KG1 (cell line): ENCODE measurements around the gene CDH11.

Source experiments
- DNase-seq: peaks from one replicate; lab custom pipeline; 2025; lab: John Stamatoyannopoulos, UW

CDH11 gene

DNA sequence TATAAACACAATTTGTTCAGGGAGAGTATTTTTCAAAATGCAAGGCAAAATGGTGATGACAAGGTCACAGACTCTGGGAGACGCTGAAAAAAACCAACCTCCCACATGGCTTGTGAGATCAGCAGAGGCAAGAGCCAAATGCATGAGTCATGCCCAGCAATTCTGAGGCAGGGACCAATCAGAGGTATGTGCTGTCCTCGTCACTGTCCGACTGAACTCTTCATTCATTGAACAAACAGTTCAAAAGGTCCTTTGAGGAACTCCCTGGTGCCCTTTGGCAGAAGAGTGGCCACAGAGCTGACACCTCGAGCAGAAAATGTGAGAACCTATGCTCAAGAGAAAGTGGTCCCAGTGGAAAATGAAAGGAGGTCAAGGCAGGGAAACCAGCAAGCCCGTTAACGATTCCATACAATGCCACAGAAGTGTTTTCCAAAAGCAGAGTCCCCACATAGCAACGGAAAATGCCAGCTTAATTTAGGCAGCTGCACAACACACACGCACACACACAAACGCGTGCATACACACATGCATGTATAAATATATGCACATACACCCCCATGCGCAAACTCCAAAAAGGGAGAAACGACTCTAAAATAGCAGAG lies 50.9 kb downstream of the CDH11 start:
- DNase-seq = no peak

DNA sequence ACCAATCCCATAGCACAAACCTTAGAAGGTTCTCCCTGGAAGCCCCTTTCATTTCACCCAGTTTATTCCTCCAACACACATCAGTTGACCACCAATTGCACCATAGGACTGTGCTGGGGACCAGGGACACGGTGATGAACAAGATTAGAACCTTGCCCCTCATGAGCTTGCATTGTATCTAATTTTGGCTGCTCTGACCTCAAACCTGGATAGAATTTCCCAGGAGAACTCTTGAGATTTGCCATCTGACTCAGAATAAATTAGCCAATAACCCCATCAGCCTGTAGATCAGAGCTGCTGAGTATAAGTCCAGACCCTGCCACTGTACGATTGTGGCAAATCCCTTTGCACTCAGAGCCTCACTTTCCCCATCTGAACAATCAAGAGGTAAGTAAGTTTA lies 52.1 kb downstream of the CDH11 start:
- no peak for DNase-seq

DNA sequence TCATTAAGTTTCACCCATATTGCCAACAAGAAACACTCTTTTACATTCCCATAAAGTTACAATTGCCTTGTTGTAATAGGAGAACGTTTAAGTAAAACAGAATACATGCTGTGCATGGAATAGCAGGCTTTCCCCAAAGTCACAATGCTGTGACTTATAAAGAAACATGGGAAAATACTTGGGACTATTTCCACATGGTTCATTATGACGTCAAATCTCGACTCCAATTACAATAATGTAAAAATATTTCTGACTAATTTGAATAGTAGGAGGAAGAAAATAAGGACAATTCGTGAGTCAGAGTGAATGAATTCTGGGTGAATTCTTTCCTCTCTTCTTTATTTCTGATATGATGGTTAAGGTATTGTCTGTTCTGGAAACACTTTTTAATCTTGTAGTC lies 52.8 kb downstream of the CDH11 start:
- DNase-seq = no peak

DNA sequence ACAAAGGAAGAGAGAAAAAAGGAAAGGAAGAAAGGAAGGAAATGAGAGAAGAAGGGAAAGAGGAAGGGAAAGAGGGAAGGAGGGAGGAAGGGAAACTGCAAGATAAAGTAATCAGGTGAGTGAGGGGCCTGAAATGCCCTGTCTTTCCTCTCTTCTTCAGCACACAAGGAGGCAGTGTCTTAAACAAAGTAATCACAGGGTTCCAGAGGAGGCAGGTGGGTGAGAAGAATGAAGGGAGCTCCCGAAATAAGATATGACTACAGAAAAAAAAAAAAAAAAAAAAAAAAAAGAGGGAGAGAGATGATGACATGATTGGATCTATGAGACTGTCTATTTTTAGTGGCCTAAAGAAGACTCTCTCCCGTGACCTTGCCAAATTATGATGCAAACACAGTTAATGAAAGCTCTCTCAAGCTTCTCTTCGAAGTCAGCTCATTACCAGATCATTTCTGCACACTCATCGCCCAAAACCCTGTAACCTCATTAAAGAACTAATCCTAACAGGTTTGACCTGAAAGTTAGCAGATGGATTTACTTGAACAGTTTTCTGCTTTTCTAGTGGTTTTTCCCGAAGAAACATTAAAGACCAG lies 53.6 kb downstream of the CDH11 start:
- no peak for DNase-seq

DNA sequence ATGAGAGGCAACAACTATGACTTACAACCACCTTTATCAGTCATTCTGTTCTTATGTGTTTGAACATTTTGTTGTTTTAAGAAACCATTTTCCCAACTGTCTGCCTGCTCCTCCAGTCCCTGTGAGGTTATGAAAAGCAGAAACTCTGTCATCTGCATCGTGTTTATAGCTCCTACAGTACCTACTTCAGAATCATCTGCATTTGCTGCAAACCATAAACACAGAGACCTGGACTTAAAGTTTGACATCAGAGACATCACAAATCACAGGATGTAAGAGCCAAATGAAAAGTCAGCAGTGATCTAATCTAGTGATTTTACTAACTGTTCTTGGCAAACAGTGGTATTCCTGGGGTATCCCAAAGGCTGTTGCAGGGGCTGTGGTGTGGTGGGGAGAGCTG lies 55.2 kb downstream of the CDH11 start:
- DNase-seq = no peak

DNA sequence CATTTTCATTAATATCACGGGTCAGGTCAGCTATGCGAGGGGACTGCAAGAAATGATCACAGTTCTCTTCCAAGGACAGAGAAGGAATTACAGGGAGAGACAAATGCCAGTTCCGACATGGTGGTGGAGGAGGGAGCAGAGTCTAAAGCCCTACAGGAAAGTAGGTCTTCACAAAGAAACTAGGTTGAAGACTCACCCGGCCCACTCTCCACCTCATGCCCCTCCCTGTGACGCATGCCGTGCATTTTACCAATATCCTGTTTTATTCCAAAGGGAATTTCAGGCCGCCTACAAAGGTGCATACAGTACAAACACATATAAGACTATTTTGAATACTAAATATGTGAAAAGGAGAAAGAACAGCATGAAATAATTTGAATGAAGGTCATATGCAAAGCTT lies 56.8 kb downstream of the CDH11 start:
- DNase-seq = no peak

DNA sequence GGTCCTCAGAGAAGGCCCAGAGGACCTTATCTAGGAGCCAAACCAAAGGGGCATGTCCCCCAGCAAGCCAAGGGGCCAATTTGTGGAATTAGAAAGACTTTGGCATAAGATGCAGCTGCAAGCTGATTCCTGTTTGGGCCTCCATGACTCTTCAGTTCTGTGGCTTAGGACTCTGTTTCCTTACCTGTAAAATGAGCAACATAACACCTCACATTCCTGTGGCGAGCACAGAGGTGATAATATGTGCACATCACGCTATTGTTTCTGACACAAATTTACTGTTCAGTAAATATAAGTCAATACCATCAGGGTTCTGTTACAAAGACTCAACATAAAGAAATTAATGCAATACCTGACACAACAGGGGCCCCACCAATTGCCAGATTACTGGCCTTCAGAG lies 57.7 kb downstream of the CDH11 start:
- no peak for DNase-seq

DNA sequence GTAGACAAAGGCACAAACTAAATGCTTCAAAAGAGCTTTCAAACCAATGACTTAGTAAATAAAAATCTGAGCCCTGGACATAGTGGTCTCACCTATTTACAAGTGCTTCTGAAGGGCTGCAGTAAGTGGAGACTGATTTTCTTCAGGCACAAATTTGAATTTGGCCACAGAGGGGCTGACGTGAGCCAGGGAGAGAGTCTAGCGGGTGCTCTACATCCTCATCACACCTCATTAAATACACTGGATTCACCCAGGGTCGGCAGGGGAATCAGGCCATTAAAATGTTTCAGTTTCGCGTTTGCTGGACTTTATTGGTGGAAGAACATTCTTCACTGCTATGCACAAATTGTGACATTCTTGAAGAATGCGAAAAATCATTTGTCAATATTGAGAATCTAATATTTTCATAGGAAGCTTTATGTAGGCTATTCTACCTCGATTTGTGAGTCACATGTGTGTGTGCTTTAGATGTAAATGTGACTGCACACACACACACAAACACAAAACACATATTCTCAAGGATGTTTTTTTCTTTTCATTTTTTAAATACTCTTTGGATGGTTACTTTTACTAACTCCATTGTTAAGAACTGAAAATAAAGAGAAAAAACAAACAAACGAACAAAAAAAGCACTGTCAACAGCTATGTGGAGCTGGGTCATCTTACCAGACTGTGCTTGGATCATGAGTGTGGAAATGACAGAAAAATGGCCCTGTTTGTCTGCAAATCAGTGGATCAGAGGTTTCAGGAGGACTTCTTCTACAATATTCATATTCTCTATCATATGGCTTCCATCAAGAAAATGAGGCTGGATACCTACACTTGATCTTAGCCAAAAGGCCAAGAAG lies 58.9 kb downstream of the CDH11 start:
- DNase-seq = no peak

DNA sequence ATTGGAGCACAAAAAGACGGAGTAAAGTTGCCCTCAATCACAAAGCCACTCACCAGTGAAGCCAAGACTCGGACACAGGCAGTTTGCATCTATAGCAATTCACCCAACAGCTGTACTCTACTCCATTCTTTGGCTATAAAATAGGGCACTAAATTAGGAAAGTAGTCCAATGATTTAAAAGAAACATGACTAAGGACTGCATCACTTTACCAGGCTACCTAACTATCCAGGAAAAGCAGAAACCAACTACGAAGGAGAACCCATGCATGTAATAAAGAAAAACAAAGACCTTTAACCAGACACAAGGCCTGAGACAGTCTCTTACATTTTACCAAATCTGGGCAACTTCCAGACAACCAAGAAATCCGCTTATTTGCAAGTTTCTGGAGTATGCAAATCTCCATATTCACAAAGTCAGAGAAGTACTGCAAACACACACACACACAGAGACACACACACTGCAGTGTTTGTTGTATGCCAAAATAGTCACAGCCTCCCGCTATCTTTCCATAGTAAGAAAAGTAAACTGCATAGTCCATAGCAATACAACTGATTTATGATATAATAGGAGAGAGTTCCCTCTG lies 59.8 kb downstream of the CDH11 start:
- DNase-seq = no peak

DNA sequence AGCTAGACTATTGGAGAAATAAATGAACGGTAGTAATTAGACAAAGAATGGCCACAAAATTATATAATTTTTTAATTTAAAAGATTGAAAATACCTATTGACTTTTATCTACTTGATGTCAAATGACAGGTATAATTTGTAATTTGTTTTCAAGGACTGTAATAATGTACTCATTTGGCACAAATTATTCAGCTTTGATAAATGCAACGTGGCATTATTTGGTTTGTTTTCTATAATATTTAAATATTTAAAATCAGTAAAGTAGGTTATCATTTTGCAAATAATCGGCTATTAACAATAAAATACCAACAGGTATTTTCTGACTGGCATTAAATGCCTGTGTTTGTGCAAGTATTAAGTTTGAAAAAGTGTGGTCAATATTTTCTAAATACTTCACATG lies 60.6 kb downstream of the CDH11 start:
- no peak for DNase-seq

DNA sequence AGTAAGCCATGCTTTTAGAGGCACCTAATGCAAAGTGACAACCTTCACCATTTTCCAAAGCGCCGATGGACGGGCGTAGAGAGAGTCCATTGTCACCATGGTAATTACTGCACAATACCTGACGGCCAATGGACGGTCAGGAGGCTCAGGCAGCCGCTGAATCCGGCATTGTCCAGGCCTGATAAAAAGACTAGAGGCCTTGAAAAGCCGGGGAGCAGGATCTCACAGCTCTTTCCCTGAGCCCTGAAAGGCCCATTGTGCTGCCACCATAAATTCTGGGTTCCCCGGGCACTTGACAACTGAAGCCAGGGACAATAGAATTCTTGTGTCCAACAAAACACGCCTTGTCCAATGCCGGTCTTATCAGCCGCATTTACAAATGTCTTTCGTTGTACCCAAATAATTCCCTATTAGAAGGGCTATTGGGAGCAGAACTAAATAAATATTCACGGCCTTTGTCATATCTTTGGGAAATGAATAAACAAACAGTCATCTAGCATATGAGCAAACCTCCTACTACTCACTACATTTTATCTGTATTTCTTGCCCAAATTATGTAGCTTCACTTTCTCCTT lies 62.4 kb downstream of the CDH11 start:
- no peak for DNase-seq

DNA sequence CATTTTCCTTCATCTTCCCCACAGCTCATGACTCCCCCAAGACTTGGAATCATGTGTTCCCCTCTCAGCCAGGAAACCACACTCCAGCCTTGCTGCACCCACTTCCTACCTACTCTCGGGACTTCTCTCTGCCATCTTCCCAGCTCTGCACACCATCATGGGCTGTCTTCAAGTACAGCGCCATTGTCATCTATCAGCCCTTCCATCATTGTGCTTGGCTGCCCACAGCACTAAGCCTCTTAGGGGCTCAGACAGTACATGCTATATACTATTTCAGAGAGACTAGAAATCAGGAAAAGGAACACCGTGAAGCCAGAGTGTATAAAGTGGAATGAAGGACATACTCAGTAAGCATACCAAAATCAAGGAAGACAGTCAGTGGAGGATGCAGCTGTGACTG lies 64.7 kb downstream of the CDH11 start:
- no peak for DNase-seq

DNA sequence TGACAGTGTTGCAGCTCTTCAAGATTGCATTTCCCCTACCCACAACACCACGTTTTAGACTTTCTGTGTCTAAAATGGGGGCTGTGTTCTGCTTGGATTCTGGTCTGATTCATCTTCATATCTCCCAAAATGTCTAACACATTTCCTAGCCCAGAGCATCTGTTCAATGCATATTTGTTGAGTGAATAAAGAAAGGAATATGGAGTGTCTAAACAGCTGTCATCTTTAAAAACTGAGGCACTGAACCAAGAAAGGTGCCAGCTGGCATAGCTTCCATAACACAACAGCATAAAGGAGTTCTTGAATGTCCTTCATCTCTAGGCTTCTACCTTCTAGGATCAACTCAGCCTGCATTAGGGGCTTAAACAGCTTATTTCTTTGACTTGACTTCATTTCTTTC lies 67.4 kb downstream of the CDH11 start:
- DNase-seq = no peak

DNA sequence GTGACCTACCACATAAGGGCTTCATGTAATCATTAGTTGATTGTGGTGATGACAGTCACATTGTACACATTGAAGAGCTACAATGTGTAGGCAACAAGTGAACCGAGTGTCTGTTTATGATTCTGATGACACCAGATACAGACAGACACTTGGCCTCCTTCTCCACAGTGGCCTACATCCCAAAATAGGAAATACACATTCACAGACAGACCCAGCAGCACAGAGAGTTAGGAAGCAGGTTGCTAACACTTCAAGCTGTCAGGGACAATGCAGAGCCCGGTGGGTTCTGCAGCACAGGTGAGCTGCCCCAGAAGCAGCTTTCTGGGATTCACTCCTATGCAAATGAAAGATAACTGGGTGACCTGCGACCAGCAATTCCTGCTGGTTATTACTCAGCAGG lies 72.2 kb downstream of the CDH11 start:
- no peak for DNase-seq

DNA sequence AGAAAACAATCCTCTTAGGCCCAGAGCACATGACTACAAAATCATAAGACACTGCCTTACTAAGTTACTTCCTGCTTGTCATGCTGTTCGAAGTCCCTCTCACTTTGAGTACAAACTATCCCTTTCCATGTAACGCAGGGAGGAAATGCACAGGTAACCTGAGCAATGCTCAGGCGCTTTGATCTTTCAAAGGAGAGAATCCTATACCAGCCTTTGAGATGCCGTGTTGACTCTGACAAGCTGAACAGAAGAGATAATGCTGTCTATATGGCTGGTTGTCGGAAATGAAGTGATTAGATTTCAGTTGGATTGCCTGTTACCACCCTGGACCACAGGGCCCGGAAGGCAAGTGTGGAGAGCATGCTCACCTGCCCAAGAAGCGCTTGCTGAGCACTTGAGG lies 75.9 kb downstream of the CDH11 start:
- no peak for DNase-seq

DNA sequence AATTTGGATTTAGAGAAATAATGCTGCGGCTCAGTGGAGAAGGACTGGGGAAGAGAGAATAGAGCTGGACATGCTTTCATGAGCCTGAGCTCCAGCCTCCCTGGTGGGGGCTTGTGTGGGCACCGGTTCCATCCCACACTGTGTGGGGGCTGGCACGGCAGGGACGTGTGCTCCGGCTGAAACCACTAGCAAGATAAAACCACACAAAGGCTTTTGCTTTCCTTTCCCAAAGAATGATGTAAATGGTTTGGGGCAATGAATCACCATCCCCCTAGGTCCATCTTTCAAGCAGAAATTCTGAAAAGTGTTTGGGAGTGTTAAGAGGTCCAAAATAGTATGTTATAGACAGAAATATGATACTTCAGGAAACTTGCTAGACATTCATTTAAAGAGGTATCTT lies 77.0 kb downstream of the CDH11 start:
- no peak for DNase-seq

DNA sequence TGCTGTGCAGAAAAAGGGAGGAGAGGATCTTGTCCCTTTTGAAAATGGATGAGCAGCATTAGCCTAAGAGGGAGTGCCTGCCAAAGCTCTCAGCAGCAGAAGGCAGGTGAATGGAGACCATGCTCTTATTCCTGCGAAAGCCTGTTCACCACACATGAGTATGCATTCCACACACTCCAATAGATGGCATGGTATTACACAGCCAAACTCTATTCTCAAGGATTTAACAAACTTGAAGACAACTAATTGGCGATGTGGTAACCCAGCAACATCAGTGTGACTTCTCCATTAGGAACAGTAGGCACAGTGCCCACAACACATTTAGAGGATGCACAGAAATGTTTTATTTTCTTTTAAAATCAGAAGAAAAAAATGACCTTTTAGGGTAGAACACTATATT lies 77.8 kb downstream of the CDH11 start:
- no peak for DNase-seq

DNA sequence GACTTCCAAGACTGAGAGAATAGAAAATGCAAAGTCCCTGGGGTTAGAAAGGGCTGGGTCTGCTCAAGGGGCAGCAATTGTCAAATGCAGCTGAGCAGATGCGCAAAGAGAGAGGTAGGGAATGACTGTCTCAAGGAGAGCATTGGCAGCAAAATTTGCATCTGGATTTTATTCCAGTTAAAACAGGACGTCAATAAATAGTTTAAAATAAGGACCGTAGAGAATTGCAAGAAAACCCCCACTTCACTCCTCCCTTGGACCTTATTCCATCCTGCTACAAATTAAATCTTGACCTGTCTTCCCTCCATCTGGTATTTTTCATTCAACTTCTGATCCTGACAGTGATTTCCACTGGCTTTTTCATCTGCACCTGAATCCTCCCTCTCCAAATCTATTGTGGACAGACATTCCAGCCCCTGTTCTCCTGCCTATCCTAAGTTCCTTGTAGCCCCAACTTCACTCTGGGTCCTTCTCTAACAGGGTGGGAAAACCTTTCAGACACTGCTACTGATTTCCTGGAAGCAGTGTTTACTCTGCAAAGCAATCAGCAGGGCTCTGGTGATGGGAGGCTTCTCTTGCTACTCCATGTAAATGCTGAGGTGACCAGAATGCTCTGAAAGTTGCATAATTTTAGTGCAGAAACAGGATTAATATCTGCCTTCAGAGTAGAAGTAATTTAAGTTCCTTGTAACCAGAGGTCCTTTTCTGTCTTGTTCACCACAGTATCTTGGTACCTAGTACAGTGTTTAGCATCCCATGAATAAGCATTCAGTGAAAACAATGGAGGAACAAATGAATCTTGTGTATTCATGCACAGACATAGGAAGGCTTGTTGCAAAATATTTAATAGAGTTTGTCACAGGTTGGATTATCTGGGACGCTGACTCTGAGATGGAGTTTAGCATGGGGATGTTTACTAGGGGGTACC lies 79.2 kb downstream of the CDH11 start:
- no peak for DNase-seq

DNA sequence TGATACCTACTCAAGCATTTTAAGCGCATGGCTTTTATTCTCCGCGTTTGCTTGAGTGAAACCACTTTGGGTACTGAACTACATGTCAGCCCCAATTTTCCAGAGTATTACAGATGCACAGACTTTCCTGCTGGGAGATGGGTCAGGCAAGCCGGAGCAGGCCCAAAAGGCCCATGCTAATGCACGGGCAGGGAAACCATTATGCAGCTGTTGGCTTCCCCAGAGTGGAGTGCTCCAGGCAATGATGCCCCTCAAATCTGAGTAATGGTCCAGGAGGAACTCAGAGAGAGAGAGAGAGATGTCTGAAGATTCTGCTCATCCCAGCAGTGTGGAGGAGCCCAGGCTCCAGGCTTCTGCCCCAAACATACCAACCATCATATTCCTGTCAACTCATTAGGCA lies 80.2 kb downstream of the CDH11 start:
- no peak for DNase-seq

DNA sequence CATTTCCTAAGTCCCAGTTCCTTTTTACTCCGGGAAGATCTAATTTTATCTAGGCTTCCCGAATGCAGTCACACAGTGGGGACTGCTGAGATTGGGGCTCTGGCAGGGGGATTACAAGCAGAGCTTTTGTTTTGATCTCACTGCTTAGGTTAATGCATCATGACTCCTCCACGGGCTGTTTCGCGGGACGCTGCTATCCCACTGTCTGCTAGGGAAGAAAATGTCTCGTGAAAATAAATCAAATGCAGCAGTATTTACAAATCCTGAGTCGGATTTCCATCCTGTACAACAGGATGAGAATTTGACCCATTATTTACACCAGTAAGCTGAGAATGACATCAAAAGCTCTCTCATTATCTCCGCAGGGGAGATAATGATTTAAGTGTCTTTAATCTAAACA lies 83.8 kb downstream of the CDH11 start:
- no peak for DNase-seq

DNA sequence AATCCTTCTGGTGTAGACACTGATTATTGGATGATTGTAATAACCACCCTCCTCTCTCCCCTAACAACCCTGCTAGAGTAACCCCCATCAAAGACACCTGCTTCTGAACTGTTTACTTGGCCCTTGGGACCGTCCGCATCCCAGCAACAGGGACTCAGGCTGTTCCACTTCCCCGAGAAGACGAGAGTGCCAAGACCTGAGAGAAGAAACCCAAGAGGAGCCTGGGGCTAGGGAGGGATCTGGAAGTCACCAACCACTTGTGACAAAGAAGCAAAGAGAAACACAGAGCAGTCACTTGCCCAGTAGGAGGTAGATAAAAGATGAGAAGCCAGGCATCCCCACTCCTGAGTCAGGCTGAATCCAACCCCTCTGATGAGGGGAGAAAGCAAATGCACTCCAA lies 84.3 kb downstream of the CDH11 start:
- DNase-seq = no peak

DNA sequence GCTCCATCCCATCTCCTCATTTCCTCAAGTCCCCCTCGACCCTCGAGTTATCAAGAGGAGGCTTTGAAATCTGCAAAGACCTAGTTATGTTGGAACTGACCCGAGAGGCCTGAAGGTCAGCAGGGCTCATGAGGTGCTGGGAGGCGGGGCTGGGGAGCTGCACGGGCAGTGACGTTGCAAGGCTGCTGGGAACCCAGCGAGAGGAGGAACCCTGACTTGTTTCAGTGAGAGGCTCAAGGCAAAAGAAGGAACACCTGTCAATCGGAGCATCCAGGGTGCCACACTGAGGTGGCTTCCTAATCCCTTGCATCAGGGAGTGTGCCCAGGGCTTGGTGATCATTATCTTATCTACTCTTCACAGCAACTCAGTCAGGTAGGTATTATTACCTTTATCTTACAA lies 86.9 kb downstream of the CDH11 start:
- no peak for DNase-seq
